OCI-LY7 (cell line): ENCODE measurements around the gene DGKZ. TPM values are rescaled to one million over a fixed set of nuclear protein-coding genes. Genes with fewer than 3 reads are reported as not detected.
A peak's percentile ranks its signal among the peaks of the same experiment; 100 is the strongest.

Experiments used
- Bru-seq: library from RNA; stranded (reverse); fragments of 400-500 nt; gene quantifications from one replicate; lab custom pipeline; 2021; lab: Mats Ljungman, UMichigan
- BruChase-seq, 2 experiments: library from RNA; stranded (reverse); fragments of 400-500 nt; gene quantifications; one replicate each; lab custom pipeline; 2021; lab: Mats Ljungman, UMichigan
- BruUV-seq: library from RNA; stranded (reverse); fragments of 400-500 nt; replicated peaks from 2 replicates; lab custom pipeline; 2021; lab: Mats Ljungman, UMichigan
- CTCF ChIA-PET: fragments of 300-600 bp; sonication (Branson Sonifier 250); formaldehyde crosslinking; loops from one replicate; lab custom pipeline; 2022; ENCODE audit warnings: antibody characterized with exemption; ENCODE audit not compliant: unreplicated experiment; lab: Charles Lee
- POLR2A ChIA-PET: fragments of 300-600 bp; sonication (Branson Sonifier 250); formaldehyde crosslinking; loops from one replicate; lab custom pipeline; 2022; ENCODE audit warnings: antibody characterized with exemption; lab: Charles Lee
- DNase-seq: peaks from one replicate; pipeline ENCODE4 v3.0.0-alpha.2; 2015; ENCODE audit warnings: low spot score
- H2AFZ ChIP-seq: fragments of 200-600 bp; sonication (generic), shearing (Covaris generic); 2 replicates; pipeline ENCODE4 v1.6.1; 2014; ENCODE audit warnings: mild to moderate bottlenecking, antibody characterized with exemption, low read length, moderate library complexity
- H3K27ac ChIP-seq: fragments of 200-600 bp; sonication (generic); 2 replicates; pipeline ENCODE4 v1.5.1; 2014; ENCODE audit warnings: mixed run types, low read depth, mild to moderate bottlenecking, moderate library complexity, low read length, inconsistent platforms; ENCODE audit not compliant: poor library complexity, severe bottlenecking
- H3K36me3 ChIP-seq: fragments of 200-600 bp; sonication (generic); 2 replicates; pipeline ENCODE4 v1.6.1; 2014; ENCODE audit warnings: mild to moderate bottlenecking, antibody characterized with exemption, low read length, moderate library complexity, mixed read lengths; ENCODE audit not compliant: insufficient read depth
- H3K4me1 ChIP-seq: fragments of 200-600 bp; sonication (generic); 2 replicates; pipeline ENCODE4 v1.5.1; 2014; ENCODE audit warnings: mild to moderate bottlenecking, low read length; ENCODE audit not compliant: insufficient read depth, poor library complexity, severe bottlenecking
- H3K4me2 ChIP-seq: fragments of 200-600 bp; sonication (generic); 2 replicates; pipeline ENCODE4 v1.6.1; 2014; ENCODE audit warnings: mild to moderate bottlenecking, low read length
- H3K4me3 ChIP-seq: fragments of 200-600 bp; sonication (generic); 2 replicates; pipeline ENCODE4 v1.5.1; 2014; ENCODE audit warnings: mild to moderate bottlenecking, low read depth, low read length; ENCODE audit not compliant: poor library complexity, severe bottlenecking
- H3K79me2 ChIP-seq: fragments of 200-600 bp; sonication (generic); 2 replicates; pipeline ENCODE4 v1.6.1; 2016; ENCODE audit warnings: low read depth, mild to moderate bottlenecking, low read length, moderate library complexity, mixed read lengths; ENCODE audit not compliant: insufficient read depth
- H3K9me2 ChIP-seq: fragments of 200-600 bp; sonication (generic); 2 replicates; pipeline ENCODE4 v1.6.1; 2016; ENCODE audit warnings: mild to moderate bottlenecking, low read length, mixed read lengths; ENCODE audit not compliant: insufficient read depth
- H3K9me3 ChIP-seq: fragments of 200-600 bp; sonication (generic); 2 replicates; pipeline ENCODE4 v1.6.1; 2014; ENCODE audit warnings: mild to moderate bottlenecking, mixed run types, low read length, mixed read lengths
- H4K20me1 ChIP-seq: fragments of 200-600 bp; sonication (generic); 2 replicates; pipeline ENCODE4 v1.6.1; 2014; ENCODE audit warnings: mild to moderate bottlenecking, antibody characterized with exemption, low read length, moderate library complexity, mixed read lengths; ENCODE audit not compliant: insufficient read depth
- CTCF ChIP-seq: fragments of 200-600 bp; sonication (generic); conservative IDR thresholded peaks from 2 replicates; pipeline ENCODE4 v1.5.1; 2014; ENCODE audit warnings: mild to moderate bottlenecking, antibody characterized with exemption, low read length, moderate library complexity, mixed read lengths
- EZH2phosphoT487 ChIP-seq: fragments of 200-600 bp; sonication (generic); IDR thresholded peaks from 2 replicates; pipeline ENCODE4 v1.6.1; 2018; ENCODE audit warnings: low read depth, borderline replicate concordance, mild to moderate bottlenecking, mixed run types, antibody characterized with exemption, low read length, moderate library complexity, mixed read lengths
- intact Hi-C: fragments of 100-400 bp; cut with micrococcal nuclease; formaldehyde crosslinking; loops from one replicate; pipeline ENCODE4 v1.10.0; 2022; ENCODE audit not compliant: unreplicated experiment
- long read RNA-seq: library from polyadenylated mRNA; stranded (forward); transcript quantifications from one replicate; pipeline ENCODE4 v2.0.0, GENCODE V29; 2022
- total RNA-seq, 2 experiments: library from RNA; depleted of rRNA in 1 of 2; stranded (reverse); fragments of >200 nt in 1 of 2; shearing (Covaris generic) in 1 of 2; gene quantifications; 2 replicates each; pipeline ENCODE4 v1.2.3, GENCODE V29; 2014 to 2022

Gene DGKZ
- 110 and 134 TPM in 2 replicates for total RNA-seq (2014; rRNA removed; shearing (Covaris generic))
- 141 and 163 TPM in 2 replicates for total RNA-seq (2022)
- Bru-seq, nascent RNA, result percentile 58 among the genes with signal in this experiment
- BruChase-seq, experiment 1, labeled RNA remaining after a 6-hour chase, result percentile 74 among the genes with signal in this experiment
- BruChase-seq, experiment 2, labeled RNA remaining after a 2-hour chase, result percentile 70 among the genes with signal in this experiment
- long read RNA-seq, full-length matches to known transcripts, result 79 of 235 reads
- long read RNA-seq, partial matches to known transcripts, result 57 of 235 reads
- long read RNA-seq, other reads (novel, unspliced or antisense), result 99 of 235 reads

DNA sequence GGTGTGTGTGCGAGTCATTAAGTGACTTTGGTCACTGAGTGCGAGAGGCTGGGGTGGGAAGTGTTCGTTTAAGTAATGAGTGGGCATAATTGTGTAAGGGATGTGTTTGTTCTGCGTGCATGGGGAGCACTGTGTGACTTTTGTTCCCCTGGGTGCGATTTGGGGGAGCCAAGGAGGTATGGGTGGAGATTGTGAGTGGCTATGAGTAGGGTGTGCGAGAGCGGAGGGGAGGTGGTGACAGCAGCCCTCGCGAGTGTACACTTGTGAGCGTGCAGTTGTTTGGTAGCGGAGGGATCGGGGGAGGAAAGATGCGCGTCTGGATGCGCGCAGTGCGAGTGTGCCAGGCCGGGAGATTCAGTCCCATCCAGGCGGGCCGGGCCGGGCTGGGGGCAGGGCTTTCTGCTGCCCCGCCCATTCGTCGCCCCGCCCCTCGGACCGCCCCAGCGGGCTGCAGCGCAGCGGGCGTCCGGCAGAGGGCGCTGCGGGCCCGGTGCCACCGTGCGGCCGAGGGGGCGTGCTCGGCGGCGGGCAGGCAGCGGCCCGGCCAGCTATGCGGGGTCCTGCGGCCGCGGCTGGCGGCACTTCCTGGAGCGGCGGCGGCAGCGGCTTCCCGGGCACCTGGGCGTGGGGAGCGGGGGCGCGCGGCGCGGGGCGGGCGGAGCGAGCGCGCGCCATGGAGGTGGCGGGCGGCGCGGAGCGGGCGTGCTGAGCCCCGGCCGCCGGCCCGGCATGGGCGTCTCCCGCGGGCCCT lies at the start of gene DGKZ:
TSS of gene DGKZ (plus strand) at position 578 of the 751 bp plus-strand sequence. CDS start 197 bp downstream, outside the sequence.
- TF ChIP-seq CTCF, result peak; percentile 70
- TF ChIP-seq EZH2phosphoT487, result no peak
- no TSS peak for BruUV-seq
- H3K79me2 ChIP-seq, result peaks cover 32% of the 10 kb centered on the region
- peak; percentile 89 for DNase-seq
- H3K36me3 ChIP-seq, result peaks cover 13% of the 10 kb centered on the region; the same call in 1 of the 2 replicates
- no peaks in the 10 kb centered on the region for H3K9me2 ChIP-seq
- H4K20me1 ChIP-seq, result peaks cover 8% of the 10 kb centered on the region; the same call in 1 of the 2 replicates
- H3K4me2 ChIP-seq, result peak within 1 kb of the TSS; percentile 99
- H3K4me3 ChIP-seq, result peak within 1 kb of the TSS; percentile 100
- peak within 1 kb of the TSS; percentile 49 for H3K27ac ChIP-seq
- intact Hi-C loops, result loop anchor here (1.0 kb wide), 2 partner anchors 20 to 226 kb away; partner anchors contain the start of gene PHF21A
- peak within 1 kb of the TSS; percentile 75; the same call in 1 of the 2 replicates for H2AFZ ChIP-seq
- no peaks in the 10 kb centered on the region for H3K9me3 ChIP-seq
- ChIA-PET CTCF (no interaction called here), POLR2A (interaction anchor here (4.1 kb wide), 1 partner anchor 14 kb away, joined by 38 read pairs; no protein-coding TSS in a partner anchor)
- peaks cover 55% of the 10 kb centered on the region for H3K4me1 ChIP-seq

- intact Hi-C loops, result no loop called here
- H3K4me2 ChIP-seq, result no peak overlapping the region
- BruUV-seq, result no TSS peak
- peaks cover 5% of the 10 kb centered on the region for H3K4me1 ChIP-seq
- no peaks in the 10 kb centered on the region for H4K20me1 ChIP-seq
- H3K9me2 ChIP-seq, result no peaks in the 10 kb centered on the region
- no peak overlapping the region for H3K4me3 ChIP-seq
- H3K27ac ChIP-seq, result no peak overlapping the region
- H3K79me2 ChIP-seq, result no peaks in the 10 kb centered on the region
- TF ChIP-seq EZH2phosphoT487, result no peak
- no peak for TF ChIP-seq CTCF
- no peaks in the 10 kb centered on the region for H3K36me3 ChIP-seq
- no peak overlapping the region for H2AFZ ChIP-seq
- DNase-seq, result no peak
- no peaks in the 10 kb centered on the region for H3K9me3 ChIP-seq
- ChIA-PET CTCF (no interaction called here), POLR2A (no interaction called here)
Observed at GRCh38 chr11:46298699-46299433, 48.4 kb upstream of the DGKZ start.
